GM12878 (cell line): Measurements from ENCODE around the gene AVL9. TPM values are rescaled to one million over a fixed set of nuclear protein-coding genes. Genes with fewer than 3 reads are reported as not detected.

ENCODE experiments used
- ATAC-seq: fragments of 200-7000 bp; cut with Tn5 transposase; 3 replicates; pipeline ENCODE4 v1.9.1; 2020; ENCODE audit warnings: mild to moderate bottlenecking, moderate library complexity
- BruUV-seq: library from RNA; stranded (reverse); fragments of 400-500 nt; replicated peaks from 2 replicates; lab custom pipeline; 2021; lab: Mats Ljungman, UMichigan
- CTCF ChIA-PET: fragments of 300-600 bp; sonication (Branson Sonifier 250); formaldehyde crosslinking; extraction: SDS; loops from one replicate; lab custom pipeline; 2021; ENCODE audit warnings: inconsistent platforms; lab: Yijun Ruan, JAX
- POLR2A ChIA-PET: fragments of 350-600 bp; formaldehyde crosslinking; extraction: SDS; loops from one replicate; lab custom pipeline; 2021; ENCODE audit warnings: inconsistent platforms; lab: Charles Lee
- RAD21 ChIA-PET: fragments of 300-600 bp; sonication (Branson Sonifier 250); formaldehyde crosslinking; loops from one replicate; lab custom pipeline; 2023; ENCODE audit warnings: antibody characterized with exemption; ENCODE audit not compliant: unreplicated experiment; lab: Charles Lee
- SMC1A ChIA-PET: fragments of 300-600 bp; sonication (Branson Sonifier 250); formaldehyde crosslinking; loops from one replicate; lab custom pipeline; 2023; ENCODE audit not compliant: unreplicated experiment, uncharacterized antibody; lab: Charles Lee
- DNase-seq: peaks from one replicate; pipeline ENCODE4 v3.0.0-alpha.2; 2011; ENCODE audit warnings: low read depth, low spot score
- FAIRE-seq: peaks from 3 replicates; lab custom pipeline; 2011; peaks lifted over from hg19 to GRCh38; lab: Jason Lieb, UNC
- H2AFZ ChIP-seq: 2 replicates; pipeline ENCODE4 v1.6.0; 2011; ENCODE audit warnings: low read depth, low read length, control low read depth; ENCODE audit not compliant: control insufficient read depth
- H3K27ac ChIP-seq: 2 replicates; pipeline ENCODE4 v1.5.1; 2011; ENCODE audit warnings: control low read depth; ENCODE audit not compliant: control insufficient read depth, insufficient read depth
- H3K27me3 ChIP-seq, 2 experiments: replicated peaks in 1 of 2; 2 replicates each; pipeline versions ENCODE4 v1.6.0 to v1.6.1; 2011; ENCODE audit warnings: low read length in 1 of 2; ENCODE audit not compliant: control insufficient read depth in 2 of 2, insufficient read depth in 2 of 2
- H3K36me3 ChIP-seq, 2 experiments: 2 replicates each; pipeline ENCODE4 v1.5.1; 2011; ENCODE audit warnings: low read length in 1 of 2; ENCODE audit not compliant: control insufficient read depth in 2 of 2, insufficient read depth in 2 of 2
- H3K4me1 ChIP-seq: 2 replicates; pipeline ENCODE4 v1.6.1; 2011; ENCODE audit warnings: mild to moderate bottlenecking, low read length, moderate library complexity, mixed read lengths; ENCODE audit not compliant: control insufficient read depth, insufficient read depth
- H3K4me2 ChIP-seq: 2 replicates; pipeline ENCODE4 v1.6.0; 2011; ENCODE audit warnings: control low read depth; ENCODE audit not compliant: control insufficient read depth, insufficient read depth
- H3K4me3 ChIP-seq: fragments of 200-600 bp; sonication (generic); 2 replicates; pipeline ENCODE4 v1.5.1; 2016
- H3K79me2 ChIP-seq: 2 replicates; pipeline ENCODE4 v1.6.0; 2011; ENCODE audit warnings: low read length; ENCODE audit not compliant: control insufficient read depth, insufficient read depth
- H3K9ac ChIP-seq: 2 replicates; pipeline ENCODE4 v1.8.0; 2011; ENCODE audit warnings: low read length, control low read depth, mixed read lengths; ENCODE audit not compliant: control insufficient read depth, insufficient read depth
- H3K9me3 ChIP-seq: replicated peaks from 3 replicates; pipeline ENCODE4 v1.5.1; 2011; ENCODE audit warnings: mild to moderate bottlenecking, low read length; ENCODE audit not compliant: control insufficient read depth, insufficient read depth
- H4K20me1 ChIP-seq: 2 replicates; pipeline ENCODE4 v1.6.0; 2011; ENCODE audit not compliant: control insufficient read depth, insufficient read depth
- BCL11A ChIP-seq: IDR thresholded peaks from 2 replicates; pipeline ENCODE4 v1.6.1; 2011; ENCODE audit warnings: low read depth, low read length
- FOXM1 ChIP-seq: IDR thresholded peaks from 2 replicates; pipeline ENCODE4 v1.6.1; 2012; ENCODE audit warnings: low read depth, mild to moderate bottlenecking, inconsistent platforms, low read length, moderate library complexity
- HCFC1 ChIP-seq: fragments of 150-350 bp; IDR thresholded peaks from 2 replicates; pipeline ENCODE4 v1.6.1; 2014; ENCODE audit warnings: low read length
- KLF5 ChIP-seq: fragments of 450-650 bp; IDR thresholded peaks from 2 replicates; pipeline ENCODE4 v1.6.1; 2014; ENCODE audit warnings: mild to moderate bottlenecking; ENCODE audit not compliant: partially characterized antibody
- STAT1 ChIP-seq: fragments of 450-650 bp; conservative IDR thresholded peaks from 2 replicates; pipeline ENCODE4 v1.6.1; 2014; ENCODE audit warnings: antibody characterized with exemption, mild to moderate bottlenecking
- WRNIP1 ChIP-seq: IDR thresholded peaks from 2 replicates; pipeline ENCODE4 v1.6.1; 2011; ENCODE audit warnings: low read depth, low read length, improper control_type of control experiment, borderline replicate concordance
- ZNF622 ChIP-seq: fragments of 450-650 bp; IDR thresholded peaks from 2 replicates; pipeline ENCODE4 v1.6.1; 2017; ENCODE audit warnings: mild to moderate bottlenecking, inconsistent platforms
- WGBS: methylation state at CpG from one replicate; pipeline ENCODE4 v1.1.6; 2016; ENCODE audit warnings: low lambda C conversion rate; ENCODE audit not compliant: insufficient replicate concordance, insufficient coverage; ENCODE audit errors: missing lambda C conversion rate; 5-methylcytosine and 5-hydroxymethylcytosine counted together
- in situ Hi-C: fragments of 300-500 bp; cut with MboI; formaldehyde crosslinking; loops from 9 replicates; pipeline ENCODE4 v1.14.3; 2018; ENCODE audit warnings: mixed read lengths
- intact Hi-C: fragments of 100-400 bp; cut with micrococcal nuclease; formaldehyde crosslinking; loops from one replicate; pipeline ENCODE4 v1.14.2; 2022; ENCODE audit not compliant: unreplicated experiment
- polyA plus RNA-seq, 11 experiments: library from polyadenylated mRNA; depleted of rRNA in 4 of 11; unstranded in 6 of 11; stranded (reverse) in 5 of 11; fragments of >200 nt; fragmentation: Nextera tagmentation in 4 of 11; fragmentation: Illumina TruSeq in 1 of 11; extraction: Ambion mirVana in 4 of 11; extraction: Trizol in 1 of 11; gene quantifications; 1 replicate in 1 of 11; 2 replicates in 10 of 11; pipeline versions ENCODE4 v1.2.1 to v1.2.3, GENCODE V29; 2011 to 2016; ENCODE audit warnings: inconsistent platforms in 2 of 11, missing spikeins in 2 of 11, low read depth in 1 of 11
- total RNA-seq, 4 experiments: library from RNA; depleted of rRNA in 3 of 4; stranded (reverse); fragments of >200 nt in 3 of 4; fragmentation: Illumina TruSeq in 1 of 4; extraction: Trizol in 1 of 4; gene quantifications; 2 replicates each; pipeline versions ENCODE4 v1.2.1 to v1.2.3, GENCODE V29; 2013 to 2021
- TF ChIP-seq, protein P1 (sequence below): fragments of 450-650 bp; IDR thresholded peaks from 2 replicates; pipeline ENCODE4 v1.6.1; 2017; ENCODE audit warnings: antibody characterized with exemption, mild to moderate bottlenecking, moderate library complexity
- TF ChIP-seq, protein P2 (sequence below): fragments of 450-650 bp; IDR thresholded peaks from 2 replicates; pipeline ENCODE4 v1.6.1; 2017; ENCODE audit warnings: mild to moderate bottlenecking, moderate library complexity

Gene AVL9
- total and polyA plus RNA-seq, 10 of the 15 experiments (the other 5 are each of a cell fraction or from before 2014, with no cell fraction given) = 4.5 to 41.6 (median 20.1) TPM

DNA sequence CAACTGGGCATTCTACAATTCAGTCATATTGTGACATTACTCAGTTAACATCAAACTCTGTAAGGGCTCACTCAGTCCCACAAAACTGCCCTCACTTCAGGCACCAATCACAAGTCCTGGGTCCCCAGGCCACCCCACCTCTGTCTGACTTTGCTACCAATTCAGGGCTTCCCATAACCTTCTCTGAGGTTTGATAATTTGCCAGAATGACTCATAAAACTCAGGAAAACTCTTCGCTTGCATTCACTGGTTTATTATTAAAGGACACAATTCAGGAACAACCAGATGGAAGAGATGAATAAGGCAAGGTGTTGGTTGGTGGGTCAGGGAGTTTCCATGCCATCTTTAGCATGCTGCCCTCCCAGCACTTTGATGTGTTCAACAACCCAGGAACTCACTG lies 41.3 kb downstream of the AVL9 start:
- ChIA-PET CTCF (no interaction called here), SMC1A (no interaction called here), RAD21 (no interaction called here), POLR2A (no interaction called here)
- Histone ChIP-seq H3K9me3 (no peaks in the 10 kb centered on the region; the same call in 2 of the 3 replicates), H2AFZ (no peak overlapping the region), H3K4me1 (no peaks in the 10 kb centered on the region), H3K9ac (no peak overlapping the region), H3K79me2 (no peaks in the 10 kb centered on the region; the same call in none of the 2 replicates), H3K4me2 (no peak overlapping the region), H3K27ac (no peak overlapping the region), H3K27me3 (no peaks in the 10 kb centered on the region), H3K36me3 (no peaks in the 10 kb centered on the region; a peak in 1 of 4 replicates), H4K20me1 (no peaks in the 10 kb centered on the region), H3K4me3 (no peak overlapping the region)
- ATAC-seq (no peak), DNase-seq (no peak), FAIRE-seq (no peak)
- intact Hi-C loops = no loop called here
- BruUV-seq = no TSS peak
- WGBS = 35% methylated on average over 1 of the region's 1 CpG
- no peak for TF ChIP-seq FOXM1
- TF ChIP-seq, protein P1, sequence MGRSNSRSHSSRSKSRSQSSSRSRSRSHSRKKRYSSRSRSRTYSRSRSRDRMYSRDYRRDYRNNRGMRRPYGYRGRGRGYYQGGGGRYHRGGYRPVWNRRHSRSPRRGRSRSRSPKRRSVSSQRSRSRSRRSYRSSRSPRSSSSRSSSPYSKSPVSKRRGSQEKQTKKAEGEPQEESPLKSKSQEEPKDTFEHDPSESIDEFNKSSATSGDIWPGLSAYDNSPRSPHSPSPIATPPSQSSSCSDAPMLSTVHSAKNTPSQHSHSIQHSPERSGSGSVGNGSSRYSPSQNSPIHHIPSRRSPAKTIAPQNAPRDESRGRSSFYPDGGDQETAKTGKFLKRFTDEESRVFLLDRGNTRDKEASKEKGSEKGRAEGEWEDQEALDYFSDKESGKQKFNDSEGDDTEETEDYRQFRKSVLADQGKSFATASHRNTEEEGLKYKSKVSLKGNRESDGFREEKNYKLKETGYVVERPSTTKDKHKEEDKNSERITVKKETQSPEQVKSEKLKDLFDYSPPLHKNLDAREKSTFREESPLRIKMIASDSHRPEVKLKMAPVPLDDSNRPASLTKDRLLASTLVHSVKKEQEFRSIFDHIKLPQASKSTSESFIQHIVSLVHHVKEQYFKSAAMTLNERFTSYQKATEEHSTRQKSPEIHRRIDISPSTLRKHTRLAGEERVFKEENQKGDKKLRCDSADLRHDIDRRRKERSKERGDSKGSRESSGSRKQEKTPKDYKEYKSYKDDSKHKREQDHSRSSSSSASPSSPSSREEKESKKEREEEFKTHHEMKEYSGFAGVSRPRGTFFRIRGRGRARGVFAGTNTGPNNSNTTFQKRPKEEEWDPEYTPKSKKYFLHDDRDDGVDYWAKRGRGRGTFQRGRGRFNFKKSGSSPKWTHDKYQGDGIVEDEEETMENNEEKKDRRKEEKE = no peak
- in situ Hi-C loops = no loop called here

DNA sequence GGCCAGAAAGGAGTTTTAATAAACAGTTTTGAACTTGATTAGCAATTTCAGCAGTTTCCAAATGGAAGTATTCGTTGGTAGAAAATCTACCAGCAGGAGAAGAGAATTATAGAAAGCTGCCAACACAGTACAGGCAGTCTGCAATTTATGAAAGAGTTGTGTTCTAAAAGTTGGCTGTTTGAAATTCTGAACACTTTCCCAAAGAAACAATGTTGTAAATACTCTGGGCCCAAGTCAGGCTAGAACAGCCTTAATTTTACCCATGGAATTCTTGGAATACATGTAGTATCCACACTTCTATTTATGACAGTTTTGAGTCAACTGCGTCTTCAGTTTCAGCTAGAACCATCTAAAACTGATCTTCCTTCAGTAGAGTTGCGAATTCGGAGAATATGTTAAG lies 42.5 kb downstream of the AVL9 start:
- SMC1A ChIA-PET = no interaction called here
- POLR2A ChIA-PET = no interaction called here
- no peaks in the 10 kb centered on the region; the same call in none of the 2 replicates for H3K79me2 ChIP-seq
- H3K4me1 ChIP-seq = no peaks in the 10 kb centered on the region
- H4K20me1 ChIP-seq = no peaks in the 10 kb centered on the region
- RAD21 ChIA-PET = no interaction called here
- FAIRE-seq (no peak), ATAC-seq (no peak), DNase-seq (no peak)
- intact Hi-C loops = no loop called here
- H2AFZ ChIP-seq = no peak overlapping the region
- H3K4me2 ChIP-seq = no peak overlapping the region
- 93% methylated on average over 4 of the region's 4 CpGs for WGBS
- H3K27ac ChIP-seq = no peak overlapping the region
- in situ Hi-C loops = no loop called here
- H3K4me3 ChIP-seq = no peak overlapping the region
- CTCF ChIA-PET = no interaction called here
- no peak overlapping the region for H3K9ac ChIP-seq
- H3K9me3 ChIP-seq = no peaks in the 10 kb centered on the region
- no TSS peak for BruUV-seq
- no peaks in the 10 kb centered on the region for H3K27me3 ChIP-seq
- H3K36me3 ChIP-seq = no peaks in the 10 kb centered on the region
- TF ChIP-seq WRNIP1 (no peak), KLF5 (no peak), ZNF622 (no peak), BCL11A (no peak), HCFC1 (no peak), STAT1 (no peak)
- TF ChIP-seq, protein P2, sequence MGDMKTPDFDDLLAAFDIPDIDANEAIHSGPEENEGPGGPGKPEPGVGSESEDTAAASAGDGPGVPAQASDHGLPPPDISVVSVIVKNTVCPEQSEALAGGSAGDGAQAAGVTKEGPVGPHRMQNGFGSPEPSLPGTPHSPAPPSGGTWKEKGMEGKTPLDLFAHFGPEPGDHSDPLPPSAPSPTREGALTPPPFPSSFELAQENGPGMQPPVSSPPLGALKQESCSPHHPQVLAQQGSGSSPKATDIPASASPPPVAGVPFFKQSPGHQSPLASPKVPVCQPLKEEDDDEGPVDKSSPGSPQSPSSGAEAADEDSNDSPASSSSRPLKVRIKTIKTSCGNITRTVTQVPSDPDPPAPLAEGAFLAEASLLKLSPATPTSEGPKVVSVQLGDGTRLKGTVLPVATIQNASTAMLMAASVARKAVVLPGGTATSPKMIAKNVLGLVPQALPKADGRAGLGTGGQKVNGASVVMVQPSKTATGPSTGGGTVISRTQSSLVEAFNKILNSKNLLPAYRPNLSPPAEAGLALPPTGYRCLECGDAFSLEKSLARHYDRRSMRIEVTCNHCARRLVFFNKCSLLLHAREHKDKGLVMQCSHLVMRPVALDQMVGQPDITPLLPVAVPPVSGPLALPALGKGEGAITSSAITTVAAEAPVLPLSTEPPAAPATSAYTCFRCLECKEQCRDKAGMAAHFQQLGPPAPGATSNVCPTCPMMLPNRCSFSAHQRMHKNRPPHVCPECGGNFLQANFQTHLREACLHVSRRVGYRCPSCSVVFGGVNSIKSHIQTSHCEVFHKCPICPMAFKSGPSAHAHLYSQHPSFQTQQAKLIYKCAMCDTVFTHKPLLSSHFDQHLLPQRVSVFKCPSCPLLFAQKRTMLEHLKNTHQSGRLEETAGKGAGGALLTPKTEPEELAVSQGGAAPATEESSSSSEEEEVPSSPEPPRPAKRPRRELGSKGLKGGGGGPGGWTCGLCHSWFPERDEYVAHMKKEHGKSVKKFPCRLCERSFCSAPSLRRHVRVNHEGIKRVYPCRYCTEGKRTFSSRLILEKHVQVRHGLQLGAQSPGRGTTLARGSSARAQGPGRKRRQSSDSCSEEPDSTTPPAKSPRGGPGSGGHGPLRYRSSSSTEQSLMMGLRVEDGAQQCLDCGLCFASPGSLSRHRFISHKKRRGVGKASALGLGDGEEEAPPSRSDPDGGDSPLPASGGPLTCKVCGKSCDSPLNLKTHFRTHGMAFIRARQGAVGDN = no peak
